ENCODE measurements around the gene ARV1. TPM values are rescaled to one million over a fixed set of nuclear protein-coding genes. Genes with fewer than 3 reads are reported as not detected.

The ARV1 gene
- total and polyA plus RNA-seq, 2 experiments from 2014 or later = 10.4 to 20.0 TPM

GRCh38 chr1:230977761-230978490, 968 bp upstream of the ARV1 start:
- peaks cover 52% of the 10 kb centered on the region for H4K20me1 ChIP-seq (replicated peaks; ENCODE audit: insufficient read depth)
- peaks cover 12% of the 10 kb centered on the region for H3K79me2 ChIP-seq (replicated peaks; ENCODE audit: insufficient read depth)
- H3K27me3 Mint-ChIP-seq (ENCODE audit: insufficient read depth, low read depth, poor library complexity) = peaks cover 6% of the 10 kb centered on the region
- H3K9me3 Mint-ChIP-seq = no peaks in the 10 kb centered on the region
- H3K27me3 ChIP-seq (ENCODE audit: insufficient read depth) = peaks cover 55% of the 10 kb centered on the region
- no peak overlapping the region for H3K27ac Mint-ChIP-seq
- peak overlapping the region; percentile 88 for H3K4me2 ChIP-seq
- peak overlapping the region; percentile 88 for H3K4me3 ChIP-seq
- peak overlapping the region; percentile 84 for H3K4me3 Mint-ChIP-seq
- H3K9me2 ChIP-seq (ENCODE audit: insufficient read depth) = no peaks in the 10 kb centered on the region
- ATAC-seq (peak; percentile 8), DNase-seq (ENCODE audit: low spot score) (peak; percentile 47)
- 0 out of 2 replicates have a peak overlapping the region, but pooled peaks have one; percentile 32 for H2AFZ ChIP-seq
- H3K4me1 ChIP-seq (ENCODE audit: insufficient read depth) = peaks cover 10% of the 10 kb centered on the region; the same call in 1 of the 2 replicates
- no peaks in the 10 kb centered on the region; the same call in 2 of the 3 replicates for H3K36me3 Mint-ChIP-seq (ENCODE audit: low read depth)
- H3K36me3 ChIP-seq (ENCODE audit: insufficient read depth) = no peaks in the 10 kb centered on the region
- TF ChIP-seq CTCF (conservative IDR thresholded peaks at IDR 0.05; ENCODE audit: low read depth in 2 of 2) = no peak
- peaks cover 13% of the 10 kb centered on the region for H3K4me1 Mint-ChIP-seq
- no peak overlapping the region for H3K27ac ChIP-seq (ENCODE audit: low read depth)
- H3F3A ChIP-seq (replicated peaks; ENCODE audit: low read depth) = no peaks in the 10 kb centered on the region

- ATAC-seq (no peak), DNase-seq (ENCODE audit: low spot score) (no peak)
- H3F3A ChIP-seq (replicated peaks; ENCODE audit: low read depth) = no peaks in the 10 kb centered on the region
- H3K79me2 ChIP-seq (replicated peaks; ENCODE audit: insufficient read depth) = peaks cover 12% of the 10 kb centered on the region
- no peaks in the 10 kb centered on the region for H3K9me2 ChIP-seq (ENCODE audit: insufficient read depth)
- peaks cover 23% of the 10 kb centered on the region for H3K4me1 Mint-ChIP-seq
- H3K4me3 ChIP-seq = peak overlapping the region; percentile 88
- no peak overlapping the region for H3K27ac ChIP-seq (ENCODE audit: low read depth)
- no peaks in the 10 kb centered on the region for H3K36me3 ChIP-seq (ENCODE audit: insufficient read depth)
- H3K36me3 Mint-ChIP-seq (ENCODE audit: low read depth) = no peaks in the 10 kb centered on the region; the same call in 2 of the 3 replicates
- H3K27ac Mint-ChIP-seq = peak overlapping the region; percentile 62; the same call in 1 of the 2 replicates
- no peak overlapping the region; the same call in 1 of the 3 replicates for H3K4me3 Mint-ChIP-seq
- no peaks in the 10 kb centered on the region for H3K9me3 Mint-ChIP-seq
- peaks cover 69% of the 10 kb centered on the region for H3K27me3 ChIP-seq (ENCODE audit: insufficient read depth)
- H2AFZ ChIP-seq = peak overlapping the region; percentile 96
- H3K4me2 ChIP-seq = peak overlapping the region; percentile 95
- peaks cover 15% of the 10 kb centered on the region; the same call in 1 of the 2 replicates for H3K4me1 ChIP-seq (ENCODE audit: insufficient read depth)
- H4K20me1 ChIP-seq (replicated peaks; ENCODE audit: insufficient read depth) = peaks cover 64% of the 10 kb centered on the region
- H3K27me3 Mint-ChIP-seq (ENCODE audit: insufficient read depth, low read depth, poor library complexity) = peaks cover 6% of the 10 kb centered on the region
- TF ChIP-seq EZH2 (IDR thresholded peaks at IDR 0.05; ENCODE audit: low read depth, unreplicated experiment) (no peak), REST (IDR thresholded peaks at IDR 0.05; ENCODE audit: unreplicated experiment) (no peak), ZNF331 (CRISPR knock-in tag; IDR thresholded peaks at IDR 0.05; ENCODE audit: low read depth) (no peak), POLR2AphosphoS5 (IDR thresholded peaks at IDR 0.05; ENCODE audit: low read depth) (no peak), CTCF (conservative IDR thresholded peaks at IDR 0.05; ENCODE audit: low read depth in 2 of 2) (no peak), ZNF114 (CRISPR knock-in tag; IDR thresholded peaks at IDR 0.05) (no peak), NANOG (IDR thresholded peaks at IDR 0.05; ENCODE audit: borderline replicate concordance) (no peak), JUNB (IDR thresholded peaks at IDR 0.05; ENCODE audit: unreplicated experiment) (no peak), EZH2phosphoT487 (IDR thresholded peaks at IDR 0.05; ENCODE audit: unreplicated experiment) (no peak), CREB1 (CRISPR knock-in tag; IDR thresholded peaks at IDR 0.05; ENCODE audit: low read depth) (no peak)
- TF ChIP-seq, protein P1, sequence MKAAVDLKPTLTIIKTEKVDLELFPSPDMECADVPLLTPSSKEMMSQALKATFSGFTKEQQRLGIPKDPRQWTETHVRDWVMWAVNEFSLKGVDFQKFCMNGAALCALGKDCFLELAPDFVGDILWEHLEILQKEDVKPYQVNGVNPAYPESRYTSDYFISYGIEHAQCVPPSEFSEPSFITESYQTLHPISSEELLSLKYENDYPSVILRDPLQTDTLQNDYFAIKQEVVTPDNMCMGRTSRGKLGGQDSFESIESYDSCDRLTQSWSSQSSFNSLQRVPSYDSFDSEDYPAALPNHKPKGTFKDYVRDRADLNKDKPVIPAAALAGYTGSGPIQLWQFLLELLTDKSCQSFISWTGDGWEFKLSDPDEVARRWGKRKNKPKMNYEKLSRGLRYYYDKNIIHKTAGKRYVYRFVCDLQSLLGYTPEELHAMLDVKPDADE (IDR thresholded peaks at IDR 0.05) = no peak
Measured at GRCh38 chr1:230979389-230979716, 459 bp downstream of the ARV1 start.

All from GM23338 (cell line).